Colon (tissue), 2 donors: Measurements from ENCODE around the gene HRG.
"Not testable (repeated sequence)": the region's sequence is repeated elsewhere in the genome, so short reads cannot be mapped to it uniquely, and the experiment has no call there.

Source experiments
- FAIRE-seq: peaks from 2 replicates; lab custom pipeline; 2012; peaks lifted over from hg19 to GRCh38; lab: Jason Lieb, UNC
- donor health status: control.
- donor health status: control.

Gene HRG

GRCh38 chr3:186682812-186683211, 17.0 kb downstream of the HRG start:
- no peak for FAIRE-seq

GRCh38 chr3:186683979-186684378, 18.2 kb downstream of the HRG start:
- FAIRE-seq, result no peak

- not testable (repeated sequence) for FAIRE-seq
Observed at GRCh38 chr3:186686475-186686874, 20.7 kb downstream of the HRG start.

GRCh38 chr3:186687120-186687651, 21.4 kb downstream of the HRG start:
- FAIRE-seq, result no peak

GRCh38 chr3:186690304-186690703, 24.5 kb downstream of the HRG start:
- not testable (repeated sequence) for FAIRE-seq

- no peak for FAIRE-seq
Observed at GRCh38 chr3:186691676-186692075, 25.9 kb downstream of the HRG start.

GRCh38 chr3:186693843-186694242, 28.0 kb downstream of the HRG start:
- FAIRE-seq, result no peak

GRCh38 chr3:186694288-186695032, 28.6 kb downstream of the HRG start:
- no peak for FAIRE-seq

GRCh38 chr3:186696522-186696921, 30.7 kb downstream of the HRG start:
- FAIRE-seq, result no peak

- no peak for FAIRE-seq
Observed at GRCh38 chr3:186697510-186697909, 31.7 kb downstream of the HRG start.

- FAIRE-seq, result no peak
Observed at GRCh38 chr3:186700267-186700666, 34.5 kb downstream of the HRG start.

- FAIRE-seq, result not testable (repeated sequence)
Observed at GRCh38 chr3:186702451-186702850, 36.6 kb downstream of the HRG start.

- FAIRE-seq, result no peak
Observed at GRCh38 chr3:186705882-186706780, 40.3 kb downstream of the HRG start.

GRCh38 chr3:186708983-186709679, 43.3 kb downstream of the HRG start:
- no peak for FAIRE-seq

GRCh38 chr3:186710694-186711093, 44.9 kb downstream of the HRG start:
- not testable (repeated sequence) for FAIRE-seq

GRCh38 chr3:186713499-186713898, 47.7 kb downstream of the HRG start:
- no peak for FAIRE-seq

GRCh38 chr3:186717039-186717457, 51.2 kb downstream of the HRG start, which contains the start of gene KNG1:
Gene KNG1, plus strand, starts transcription at chr3:186717359. Its CDS starts 184 bp downstream, at chr3:186717543.
- no peak for FAIRE-seq

GRCh38 chr3:186719945-186720739, 54.3 kb downstream of the HRG start:
- FAIRE-seq, result no peak

GRCh38 chr3:186722457-186722856, 56.6 kb downstream of the HRG start:
- no peak for FAIRE-seq

- FAIRE-seq, result no peak
Observed at GRCh38 chr3:186724911-186725310, 59.1 kb downstream of the HRG start.
